ENCODE data around the gene SEZ6L.

Gene SEZ6L

GRCh38 chr22:26428515-26429457 lies 259.5 kb downstream of the SEZ6L start, which contains the start of gene ASPHD2:
ASPHD2 (plus strand) TSS chr22:26429260; CDS start chr22:26433616, 4,356 bp downstream.
- Histone ChIP-seq H2AFZ (ENCODE audit: low read length) (peak within 1 kb of the TSS; percentile 86), H3K23ac (ENCODE audit: low read depth, low read length, poor library complexity) (peak within 1 kb of the TSS; percentile 29), H3K4me3 (ENCODE audit: low read length in 2 of 2) (peak within 1 kb of the TSS; percentile 65 to 90), H3K36me3 (replicated peaks in 1 of 2; ENCODE audit: control insufficient read depth in 2 of 2, insufficient read depth in 2 of 2, low read length in 2 of 2) (peaks cover 3% of the 10 kb centered on the region in 2 donors), H3K14ac (ENCODE audit: low read length) (peak within 1 kb of the TSS; percentile 9), H3K4me1 (ENCODE audit: control insufficient read depth in 2 of 2, insufficient read depth in 1 of 2, low read depth in 1 of 2, low read length in 2 of 2) (peaks cover 27 to 29% of the 10 kb centered on the region in 2 donors), H2BK15ac (ENCODE audit: low read length) (peak within 1 kb of the TSS; percentile 41), H2BK12ac (ENCODE audit: low read length) (no peak within 1 kb of the TSS), H2AK5ac (ENCODE audit: low read depth, low read length) (peak within 1 kb of the TSS; percentile 36), H3K27ac (replicated peaks; ENCODE audit: low read length) (no peak within 1 kb of the TSS), H3K79me1 (ENCODE audit: low read depth, low read length) (peaks cover 4% of the 10 kb centered on the region), H2BK5ac (ENCODE audit: low read length) (no peak within 1 kb of the TSS), H3K18ac (ENCODE audit: low read length) (peak within 1 kb of the TSS; percentile 80), H4K91ac (ENCODE audit: low read depth, low read length, poor library complexity) (no peak within 1 kb of the TSS), H2BK120ac (ENCODE audit: low read depth, low read length) (no peak within 1 kb of the TSS), H3K9me3 (replicated peaks in 1 of 2; ENCODE audit: control insufficient read depth in 2 of 2, insufficient read depth in 1 of 2, low read depth in 1 of 2, low read length in 2 of 2) (no peaks in the 10 kb centered on the region), H3K9ac (ENCODE audit: low read depth, low read length, poor library complexity) (peak within 1 kb of the TSS; percentile 82), H4K8ac (ENCODE audit: low read depth, low read length) (peak within 1 kb of the TSS; percentile 24), H3K27me3 (ENCODE audit: control insufficient read depth in 3 of 3, insufficient read depth in 3 of 3, low read depth in 1 of 3, low read length in 3 of 3) (peaks cover 0 to 29% (median 10%) of the 10 kb centered on the region in 3 experiments), H3K4me2 (ENCODE audit: insufficient read depth, low read length, poor library complexity, severe bottlenecking) (peak within 1 kb of the TSS; percentile 79), H3K4ac (ENCODE audit: low read length) (no peak within 1 kb of the TSS)
- no CpG with 5 or more reads among the region's 96 CpGs for WGBS, 2 donors (ENCODE audit: extremely low coverage in 2 of 2, insufficient read length in 2 of 2, insufficient replicate concordance in 1 of 2)
- peak; percentile 70 for DNase-seq (ENCODE audit: low spot score)

- Histone ChIP-seq H2BK12ac (ENCODE audit: low read length) (no peak overlapping the region), H2BK5ac (ENCODE audit: low read length) (no peak overlapping the region), H3K18ac (ENCODE audit: low read length) (peak overlapping the region; percentile 80), H4K91ac (ENCODE audit: low read depth, low read length, poor library complexity) (no peak overlapping the region), H3K4me1 (ENCODE audit: control insufficient read depth in 2 of 2, insufficient read depth in 1 of 2, low read depth in 1 of 2, low read length in 2 of 2) (peaks cover 27 to 29% of the 10 kb centered on the region in 2 donors), H3K36me3 (replicated peaks in 1 of 2; ENCODE audit: control insufficient read depth in 2 of 2, insufficient read depth in 2 of 2, low read length in 2 of 2) (peaks cover 7 to 11% of the 10 kb centered on the region in 2 donors), H2BK120ac (ENCODE audit: low read depth, low read length) (no peak overlapping the region), H3K4me2 (ENCODE audit: insufficient read depth, low read length, poor library complexity, severe bottlenecking) (peak overlapping the region; percentile 48), H4K8ac (ENCODE audit: low read depth, low read length) (no peak overlapping the region), H3K4ac (ENCODE audit: low read length) (no peak overlapping the region), H2BK15ac (ENCODE audit: low read length) (peak overlapping the region; percentile 41), H3K9me3 (replicated peaks in 1 of 2; ENCODE audit: control insufficient read depth in 2 of 2, insufficient read depth in 1 of 2, low read depth in 1 of 2, low read length in 2 of 2) (no peaks in the 10 kb centered on the region), H2AFZ (ENCODE audit: low read length) (peak overlapping the region; percentile 86), H3K27ac (replicated peaks; ENCODE audit: low read length) (no peak overlapping the region), H3K27me3 (ENCODE audit: control insufficient read depth in 3 of 3, insufficient read depth in 3 of 3, low read depth in 1 of 3, low read length in 3 of 3) (peaks cover 0 to 29% (median 10%) of the 10 kb centered on the region in 3 experiments), H3K23ac (ENCODE audit: low read depth, low read length, poor library complexity) (peak overlapping the region; percentile 0), H3K79me1 (ENCODE audit: low read depth, low read length) (peaks cover 6% of the 10 kb centered on the region), H3K9ac (ENCODE audit: low read depth, low read length, poor library complexity) (peak overlapping the region; percentile 56), H3K14ac (ENCODE audit: low read length) (peak overlapping the region; percentile 9), H3K4me3 (ENCODE audit: low read length in 2 of 2) (peak overlapping the region; percentile 65 to 87), H2AK5ac (ENCODE audit: low read depth, low read length) (no peak overlapping the region)
- no CpG with 5 or more reads among the region's 50 CpGs for WGBS, 2 donors (ENCODE audit: extremely low coverage in 2 of 2, insufficient read length in 2 of 2, insufficient replicate concordance in 1 of 2)
- no peak for DNase-seq (ENCODE audit: low spot score)
These were observed 260.4 kb downstream of the SEZ6L start for GRCh38 chr22:26429458-26430286.

DNA sequence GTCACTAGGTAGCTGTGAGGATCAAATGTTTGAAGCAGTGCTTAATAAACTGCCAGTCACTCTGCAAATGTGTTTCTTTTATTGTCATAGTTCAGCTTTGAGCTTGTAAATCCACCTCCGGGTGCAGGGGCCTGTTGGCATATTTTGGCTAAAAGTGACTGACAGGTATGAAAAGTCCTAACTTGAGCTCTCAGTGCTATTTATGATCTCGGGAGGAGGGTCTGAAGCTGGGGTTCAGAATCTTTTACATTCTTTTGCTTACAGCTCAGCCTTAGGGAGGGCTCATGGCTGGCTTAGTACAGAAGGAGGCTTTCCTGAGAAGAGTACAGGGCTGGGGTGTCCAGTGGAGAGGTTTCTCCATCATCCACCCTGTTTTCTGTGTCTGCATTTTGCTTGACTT lies 261.3 kb downstream of the SEZ6L start:
- H2BK120ac ChIP-seq (ENCODE audit: low read depth, low read length), result no peak overlapping the region
- no peak overlapping the region for H2BK5ac ChIP-seq (ENCODE audit: low read length)
- no peak overlapping the region for H2BK15ac ChIP-seq (ENCODE audit: low read length)
- H3K4ac ChIP-seq (ENCODE audit: low read length), result no peak overlapping the region
- H3K9me3 ChIP-seq (replicated peaks in 1 of 2; ENCODE audit: control insufficient read depth in 2 of 2, insufficient read depth in 1 of 2, low read depth in 1 of 2, low read length in 2 of 2), result no peaks in the 10 kb centered on the region
- H2AK5ac ChIP-seq (ENCODE audit: low read depth, low read length), result no peak overlapping the region
- peaks cover 6% of the 10 kb centered on the region for H3K79me1 ChIP-seq (ENCODE audit: low read depth, low read length)
- peaks cover 29% of the 10 kb centered on the region in 2 donors for H3K4me1 ChIP-seq (ENCODE audit: control insufficient read depth in 2 of 2, insufficient read depth in 1 of 2, low read depth in 1 of 2, low read length in 2 of 2)
- H3K18ac ChIP-seq (ENCODE audit: low read length), result no peak overlapping the region
- H4K91ac ChIP-seq (ENCODE audit: low read depth, low read length, poor library complexity), result no peak overlapping the region
- H3K36me3 ChIP-seq (replicated peaks in 1 of 2; ENCODE audit: control insufficient read depth in 2 of 2, insufficient read depth in 2 of 2, low read length in 2 of 2), result peaks cover 11 to 17% of the 10 kb centered on the region in 2 donors
- peak overlapping the region in 1 of 2 donors; percentile 65 for H3K4me3 ChIP-seq (ENCODE audit: low read length in 2 of 2)
- no peak overlapping the region for H2AFZ ChIP-seq (ENCODE audit: low read length)
- H2BK12ac ChIP-seq (ENCODE audit: low read length), result no peak overlapping the region
- WGBS, 2 donors (ENCODE audit: extremely low coverage in 2 of 2, insufficient read length in 2 of 2, insufficient replicate concordance in 1 of 2), result no CpG with 5 or more reads among the region's 2 CpGs
- H3K4me2 ChIP-seq (ENCODE audit: insufficient read depth, low read length, poor library complexity, severe bottlenecking), result no peak overlapping the region
- H3K27ac ChIP-seq (replicated peaks; ENCODE audit: low read length), result no peak overlapping the region
- H3K14ac ChIP-seq (ENCODE audit: low read length), result no peak overlapping the region
- DNase-seq (ENCODE audit: low spot score), result no peak
- H3K27me3 ChIP-seq (ENCODE audit: control insufficient read depth in 3 of 3, insufficient read depth in 3 of 3, low read depth in 1 of 3, low read length in 3 of 3), result peaks cover 0 to 29% (median 10%) of the 10 kb centered on the region in 3 experiments
- H3K23ac ChIP-seq (ENCODE audit: low read depth, low read length, poor library complexity), result no peak overlapping the region
- H4K8ac ChIP-seq (ENCODE audit: low read depth, low read length), result no peak overlapping the region
- H3K9ac ChIP-seq (ENCODE audit: low read depth, low read length, poor library complexity), result no peak overlapping the region

Measured in neuronal stem cell (in vitro differentiated cells).